HCT116 (cell line): ENCODE measurements around the gene PLCB4. TPM values are rescaled to one million over a fixed set of nuclear protein-coding genes. Genes with fewer than 3 reads are reported as not detected.

ENCODE experiments used
- ATAC-seq: fragments of 200-7000 bp; cut with Tn5 transposase; 2 replicates; pipeline ENCODE4 v1.9.1; 2020; ENCODE audit warnings: mild to moderate bottlenecking, moderate library complexity
- BruUV-seq: library from RNA; stranded (reverse); fragments of 400-500 nt; replicated peaks from 2 replicates; lab custom pipeline; 2021; lab: Mats Ljungman, UMichigan
- CTCF ChIA-PET: fragments of 300-600 bp; sonication (Branson Sonifier 250); formaldehyde crosslinking; loops from one replicate; lab custom pipeline; 2021; ENCODE audit warnings: antibody characterized with exemption; lab: Charles Lee
- POLR2A ChIA-PET: fragments of 300-600, 350-600 bp; sonication (Branson Sonifier 250); formaldehyde crosslinking; loops from one replicate; lab custom pipeline; 2021; ENCODE audit warnings: antibody characterized with exemption; lab: Charles Lee
- RAD21 ChIA-PET, 2 experiments: fragments of 300-600 bp; sonication (Branson Sonifier 250); formaldehyde crosslinking; loops; one replicate each; lab custom pipeline; 2023; ENCODE audit warnings: low total read pairs in 2 of 2; ENCODE audit not compliant: uncharacterized antibody in 2 of 2, unreplicated experiment in 2 of 2, low non-redundant PET in 1 of 2; lab: Charles Lee
- DNase-seq: peaks from one replicate; pipeline ENCODE4 v3.0.0-alpha.2; 2010; ENCODE audit warnings: low read depth, low spot score
- H2AFZ ChIP-seq: fragments of 200-600 bp; shearing (Covaris generic), sonication (generic); 2 replicates; pipeline ENCODE4 v1.6.1; 2017; ENCODE audit warnings: low read depth, mixed run types, mixed read lengths, antibody characterized with exemption, low read length; ENCODE audit not compliant: poor library complexity, severe bottlenecking
- H3K27ac ChIP-seq: 2 replicates; pipeline ENCODE4 v1.5.1; 2012; ENCODE audit warnings: low read depth, low read length
- H3K27me3 ChIP-seq: fragments of 200-600 bp; sonication (generic); 2 replicates; pipeline ENCODE4 v1.6.1; 2016; ENCODE audit warnings: mixed run types, low read length, mixed read lengths; ENCODE audit not compliant: insufficient read depth
- H3K36me3 ChIP-seq, 2 experiments: fragments of 200-500 bp in 1 of 2; fragments of 200-600 bp in 1 of 2; sonication (Bioruptor generic) in 1 of 2; sonication (generic) in 1 of 2; 2 replicates each; pipeline versions ENCODE4 v1.5.1 to v1.6.1; 2014 to 2016; ENCODE audit warnings: low read length in 2 of 2, inconsistent platforms in 1 of 2, mixed read lengths in 1 of 2, mixed run types in 1 of 2; ENCODE audit not compliant: insufficient read depth in 2 of 2, control insufficient read depth in 1 of 2
- H3K4me1 ChIP-seq, 2 experiments: fragments of 200-600 bp in 1 of 2; sonication (generic) in 1 of 2; 2 replicates each; pipeline versions ENCODE4 v1.5.1 to v1.6.1; 2012 to 2017; ENCODE audit warnings: low read length in 2 of 2, inconsistent platforms in 1 of 2, mild to moderate bottlenecking in 1 of 2, mixed read lengths in 1 of 2, mixed run types in 1 of 2, moderate library complexity in 1 of 2; ENCODE audit not compliant: insufficient read depth in 2 of 2, control insufficient read depth in 1 of 2
- H3K4me2 ChIP-seq: fragments of 200-600 bp; sonication (generic); 2 replicates; pipeline ENCODE4 v1.6.1; 2017; ENCODE audit warnings: mixed run types, low read length, mixed read lengths
- H3K4me3 ChIP-seq, 2 experiments: fragments of 200-600 bp in 1 of 2; sonication (generic) in 1 of 2; replicated peaks in 1 of 2; 2 replicates each; pipeline ENCODE4 v1.5.1; 2011 to 2016; ENCODE audit warnings: low read length in 2 of 2, control low read depth in 1 of 2, low read depth in 1 of 2, mild to moderate bottlenecking in 1 of 2, mixed read lengths in 1 of 2, mixed run types in 1 of 2
- H3K79me2 ChIP-seq: fragments of 200-600 bp; sonication (generic); 2 replicates; pipeline ENCODE4 v1.6.1; 2017; ENCODE audit warnings: mild to moderate bottlenecking, mixed run types, low read length, moderate library complexity, mixed read lengths; ENCODE audit not compliant: insufficient read depth
- H3K9ac ChIP-seq: fragments of 200-600 bp; sonication (generic); 2 replicates; pipeline ENCODE4 v1.6.1; 2016; ENCODE audit warnings: low read length, mixed read lengths
- H3K9me2 ChIP-seq: fragments of 200-600 bp; sonication (generic), shearing (Covaris generic); 2 replicates; pipeline ENCODE4 v1.6.1; 2017; ENCODE audit warnings: mixed run types, mild to moderate bottlenecking, moderate library complexity; ENCODE audit not compliant: insufficient read depth
- H3K9me3 ChIP-seq, 2 experiments: fragments of 200-500 bp in 1 of 2; fragments of 200-600 bp in 1 of 2; sonication (Bioruptor generic) in 1 of 2; sonication (generic) in 1 of 2; 2 replicates each; pipeline ENCODE4 v1.6.1; 2014 to 2017; ENCODE audit warnings: low read length in 2 of 2, mixed read lengths in 2 of 2, inconsistent platforms in 1 of 2, low read depth in 1 of 2, mild to moderate bottlenecking in 1 of 2, mixed run types in 1 of 2, moderate library complexity in 1 of 2; ENCODE audit not compliant: control insufficient read depth in 1 of 2, insufficient read depth in 1 of 2
- H4K20me1 ChIP-seq: fragments of 200-600 bp; sonication (generic), shearing (Covaris generic); 2 replicates; pipeline ENCODE4 v1.6.1; 2017; ENCODE audit warnings: mixed run types, mild to moderate bottlenecking, moderate library complexity; ENCODE audit not compliant: insufficient read depth
- CEBPB ChIP-seq: IDR thresholded peaks from 2 replicates; pipeline ENCODE4 v1.6.1; 2012; ENCODE audit warnings: low read depth
- CTCF ChIP-seq, 3 experiments: fragments of 200-600 bp in 1 of 3; sonication (generic) in 1 of 3; IDR thresholded peaks in 2 of 3; conservative IDR thresholded peaks in 1 of 3; 2 replicates each; pipeline ENCODE4 v1.5.1; 2012 to 2017; ENCODE audit warnings: low read depth in 2 of 3, low read length in 2 of 3, antibody characterized with exemption in 1 of 3, borderline replicate concordance in 1 of 3, control low read depth in 1 of 3, mild to moderate bottlenecking in 1 of 3, mixed read lengths in 1 of 3, mixed run types in 1 of 3, moderate library complexity in 1 of 3; ENCODE audit not compliant: insufficient read depth in 1 of 3
- EZH2 ChIP-seq: fragments of 200-600 bp; sonication (generic); IDR thresholded peaks from 2 replicates; pipeline ENCODE4 v1.6.1; 2017; ENCODE audit warnings: antibody characterized with exemption, mixed run types
- JUND ChIP-seq: IDR thresholded peaks from 2 replicates; pipeline ENCODE4 v1.6.1; 2012
- POLR2A ChIP-seq: IDR thresholded peaks from 2 replicates; pipeline ENCODE4 v1.7.0; 2011; ENCODE audit warnings: borderline replicate concordance; ENCODE audit not compliant: insufficient read depth, insufficient read length; ENCODE audit errors: extremely low read depth
- REST ChIP-seq: IDR thresholded peaks from 2 replicates; pipeline ENCODE4 v1.6.1; 2012; ENCODE audit warnings: low read depth
- SIN3A ChIP-seq: IDR thresholded peaks from 2 replicates; pipeline ENCODE4 v1.6.1; 2012; ENCODE audit warnings: low read depth
- SRF ChIP-seq: IDR thresholded peaks from 2 replicates; pipeline ENCODE4 v1.6.1; 2012; ENCODE audit warnings: low read depth
- TCF7L2 ChIP-seq: IDR thresholded peaks from 2 replicates; pipeline ENCODE4 v1.7.0; 2011; ENCODE audit warnings: borderline replicate concordance, inconsistent platforms; ENCODE audit not compliant: insufficient read depth, insufficient read length; ENCODE audit errors: extremely low read depth
- ZFX ChIP-seq: fragments of 450-650 bp; IDR thresholded peaks from 2 replicates; pipeline ENCODE4 v1.6.1; 2017
- ZNF274 ChIP-seq: fragments of 200-500 bp; sonication (Bioruptor generic); IDR thresholded peaks from 2 replicates; pipeline ENCODE4 v1.6.1; 2014; ENCODE audit warnings: mild to moderate bottlenecking, low read depth, low read length, inconsistent platforms
- intact Hi-C: fragments of 100-400 bp; cut with micrococcal nuclease; formaldehyde crosslinking; loops from 2 replicates; pipeline ENCODE4 v1.10.0; 2022
- total RNA-seq: library from RNA; stranded (reverse); gene quantifications from one replicate; pipeline ENCODE4 v1.2.1, GENCODE V29; 2021; ENCODE audit not compliant: unreplicated experiment

Gene PLCB4
- total RNA-seq, 1 experiment from 2014 or later = 2.5 TPM

- H3K79me2 ChIP-seq = no peaks in the 10 kb centered on the region
- BruUV-seq = no TSS peak
- no peaks in the 10 kb centered on the region for H4K20me1 ChIP-seq
- peaks cover 0 to 6% of the 10 kb centered on the region in 2 experiments; a peak in 1 of 4 replicates for H3K4me1 ChIP-seq
- intact Hi-C loops = no loop called here
- H3K36me3 ChIP-seq = no peaks in the 10 kb centered on the region
- no peak overlapping the region for H3K4me2 ChIP-seq
- H3K9ac ChIP-seq = no peak overlapping the region
- H3K4me3 ChIP-seq = no peak overlapping the region
- ChIA-PET RAD21 (no interaction called here), POLR2A (no interaction called here), CTCF (no interaction called here)
- no peak overlapping the region for H3K27ac ChIP-seq
- TF ChIP-seq SIN3A = no peak
- no peak for TF ChIP-seq JUND
- no peak for TF ChIP-seq POLR2A
- no peak for TF ChIP-seq EZH2
- TF ChIP-seq REST = no peak
- no peak for TF ChIP-seq ZFX
- no peak for TF ChIP-seq CTCF (IDR thresholded peaks at IDR 0.05 in 2 of 3, conservative IDR thresholded peaks at IDR 0.05 in 1 of 3; ENCODE audit: borderline replicate concordance in 1 of 3, insufficient read depth in 1 of 3, low read depth in 2 of 3, low read length in 2 of 3)
- TF ChIP-seq ZNF274 = no peak
- TF ChIP-seq CEBPB = no peak
- no peak for TF ChIP-seq SRF
- no peak for TF ChIP-seq TCF7L2
- no peak for DNase-seq
- no peaks in the 10 kb centered on the region for H3K27me3 ChIP-seq
- no peaks in the 10 kb centered on the region for H3K9me2 ChIP-seq
- no peak overlapping the region for H2AFZ ChIP-seq
- no peak for ATAC-seq
- H3K9me3 ChIP-seq = no peaks in the 10 kb centered on the region
These were observed 138.4 kb downstream of the PLCB4 start for GRCh38 chr20:9207253-9207652.
